Measurements from ENCODE around the gene NEK6. TPM values are rescaled to one million over a fixed set of nuclear protein-coding genes. Genes with fewer than 3 reads are reported as not detected.

The NEK6 gene
- total RNA-seq, 1 experiment from 2014 or later, result 57.9 TPM

- CTCF ChIA-PET, result interaction anchor here (0.7 kb wide), 2 partner anchors 153 to 241 kb away, joined by 3 to 5 read pairs; no protein-coding TSS in a partner anchor
- no peak overlapping the region for H3K27ac ChIP-seq
- TF ChIP-seq EZH2 (IDR thresholded peaks at IDR 0.05; ENCODE audit: low read depth) (no peak), CTCF (conservative IDR thresholded peaks at IDR 0.05) (no peak)
Observed at GRCh38 chr9:124285903-124286291, 28.1 kb downstream of the NEK6 start.

GRCh38 chr9:124286292-124286931 is 28.7 kb downstream of the NEK6 start:
- H4K20me1 ChIP-seq (ENCODE audit: insufficient read depth), result no peaks in the 10 kb centered on the region
- H3K27me3 ChIP-seq (ENCODE audit: insufficient read depth, low read depth), result no peaks in the 10 kb centered on the region
- H3K4me3 ChIP-seq, result no peak overlapping the region
- intact Hi-C loops (cut with micrococcal nuclease; ENCODE audit: unreplicated experiment), result loop anchor here (1.0 kb wide), 1 partner anchor 27 kb away; no protein-coding TSS in a partner anchor
- ChIA-PET CTCF (interaction anchor here (0.7 kb wide), 2 partner anchors 154 to 242 kb away, joined by 3 to 5 read pairs; no protein-coding TSS in a partner anchor), POLR2A (ENCODE audit: unreplicated experiment) (interaction anchor here (0.6 kb wide), 1 partner anchor 27 kb away, joined by 4 read pairs; no protein-coding TSS in a partner anchor)
- H3K4me1 ChIP-seq (replicated peaks; ENCODE audit: insufficient read depth), result no peaks in the 10 kb centered on the region
- 0 out of 2 replicates have a peak, but pooled peaks cover 5% of the 10 kb centered on the region for H3F3A ChIP-seq (ENCODE audit: insufficient read depth, low read depth)
- BruUV-seq (replicated peaks), result no TSS peak
- H3K27ac ChIP-seq, result 0 out of 2 replicates have a peak overlapping the region, but pooled peaks have one; percentile 37
- no peaks in the 10 kb centered on the region for H3K9me2 ChIP-seq (ENCODE audit: insufficient read depth)
- no peaks in the 10 kb centered on the region for H3K36me3 ChIP-seq (ENCODE audit: low read depth)
- peak; percentile 75 to 78 for DNase-seq
- no peaks in the 10 kb centered on the region for H3K79me2 ChIP-seq (ENCODE audit: low read depth)
- H3K4me2 ChIP-seq, result no peak overlapping the region
- H2AFZ ChIP-seq, result no peak overlapping the region
- no peaks in the 10 kb centered on the region for H3K9me3 ChIP-seq (ENCODE audit: insufficient read depth, low read depth)
- TF ChIP-seq CTCF (conservative IDR thresholded peaks at IDR 0.05) (no peak), EZH2 (IDR thresholded peaks at IDR 0.05; ENCODE audit: low read depth) (no peak)

More at GRCh38 chr9:124285903-124286291, 28.1 kb downstream of the NEK6 start:
- Histone ChIP-seq H3K4me2 (no peak overlapping the region), H3K4me1 (replicated peaks; ENCODE audit: insufficient read depth) (no peaks in the 10 kb centered on the region), H2AFZ (no peak overlapping the region), H3K36me3 (ENCODE audit: low read depth) (no peaks in the 10 kb centered on the region), H3K27me3 (ENCODE audit: insufficient read depth, low read depth) (no peaks in the 10 kb centered on the region), H3K79me2 (ENCODE audit: low read depth) (no peaks in the 10 kb centered on the region), H3K9me3 (ENCODE audit: insufficient read depth, low read depth) (no peaks in the 10 kb centered on the region), H4K20me1 (ENCODE audit: insufficient read depth) (no peaks in the 10 kb centered on the region), H3F3A (ENCODE audit: insufficient read depth, low read depth) (0 out of 2 replicates have a peak, but pooled peaks cover 2% of the 10 kb centered on the region), H3K9me2 (ENCODE audit: insufficient read depth) (no peaks in the 10 kb centered on the region), H3K4me3 (no peak overlapping the region)
- intact Hi-C loops (cut with micrococcal nuclease; ENCODE audit: unreplicated experiment), result loop anchor here (1.0 kb wide), 1 partner anchor 27 kb away; no protein-coding TSS in a partner anchor
- no peak for DNase-seq
- BruUV-seq (replicated peaks), result no TSS peak
- POLR2A ChIA-PET (ENCODE audit: unreplicated experiment), result interaction anchor here (0.6 kb wide), 1 partner anchor 27 kb away, joined by 4 read pairs; no protein-coding TSS in a partner anchor

- Histone ChIP-seq H3K9me2 (ENCODE audit: insufficient read depth) (no peaks in the 10 kb centered on the region), H3F3A (ENCODE audit: insufficient read depth, low read depth) (peaks cover 5% of the 10 kb centered on the region; the same call in 1 of the 2 replicates), H3K79me2 (ENCODE audit: low read depth) (no peaks in the 10 kb centered on the region), H3K36me3 (ENCODE audit: low read depth) (no peaks in the 10 kb centered on the region), H3K27me3 (ENCODE audit: insufficient read depth, low read depth) (no peaks in the 10 kb centered on the region), H3K4me3 (no peak overlapping the region), H3K9me3 (ENCODE audit: insufficient read depth, low read depth) (no peaks in the 10 kb centered on the region), H3K4me2 (no peak overlapping the region), H2AFZ (no peak overlapping the region), H3K27ac (no peak overlapping the region), H3K4me1 (replicated peaks; ENCODE audit: insufficient read depth) (peaks cover 25% of the 10 kb centered on the region), H4K20me1 (ENCODE audit: insufficient read depth) (no peaks in the 10 kb centered on the region)
- intact Hi-C loops (cut with micrococcal nuclease; ENCODE audit: unreplicated experiment), result loop anchor here (10.0 kb wide), 1 partner anchor 105 kb away; no protein-coding TSS in a partner anchor
- ChIA-PET CTCF (no interaction called here), POLR2A (ENCODE audit: unreplicated experiment) (no interaction called here)
- TF ChIP-seq CTCF (conservative IDR thresholded peaks at IDR 0.05) (no peak), EZH2 (IDR thresholded peaks at IDR 0.05; ENCODE audit: low read depth) (no peak)
- BruUV-seq (replicated peaks), result no TSS peak
- no peak for DNase-seq
Observed at GRCh38 chr9:124290053-124290591, 32.4 kb downstream of the NEK6 start.

All from PC-9 (cell line).